HG03066 (cell line): ENCODE results near the gene FMNL2.

Experiments used
- ATAC-seq: cut with Tn5 transposase; IDR thresholded peaks from one replicate; pipeline ENCODE4 v1.9.1; 2021; ENCODE audit warnings: low read depth; ENCODE audit not compliant: unreplicated experiment

FMNL2 gene

DNA sequence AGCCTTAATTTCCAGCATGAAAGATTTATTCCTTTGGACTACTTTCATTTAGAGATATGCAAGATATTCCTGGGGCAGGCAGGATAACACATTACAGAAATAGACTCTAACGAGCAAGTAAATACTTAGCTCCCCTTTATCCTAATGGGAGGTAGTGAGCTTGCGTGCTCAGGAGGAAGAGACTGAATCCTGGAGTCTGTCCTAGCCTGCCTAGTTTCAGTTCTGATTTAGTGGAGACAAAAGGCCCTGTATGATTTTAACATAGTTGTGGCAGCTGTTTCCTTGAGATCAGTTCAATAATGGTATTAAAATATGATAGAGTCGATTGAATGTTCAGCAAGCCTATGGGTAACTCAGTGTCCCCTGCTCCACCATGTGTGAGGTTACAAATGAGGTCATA lies 109.5 kb downstream of the FMNL2 start:
- no peak for ATAC-seq

DNA sequence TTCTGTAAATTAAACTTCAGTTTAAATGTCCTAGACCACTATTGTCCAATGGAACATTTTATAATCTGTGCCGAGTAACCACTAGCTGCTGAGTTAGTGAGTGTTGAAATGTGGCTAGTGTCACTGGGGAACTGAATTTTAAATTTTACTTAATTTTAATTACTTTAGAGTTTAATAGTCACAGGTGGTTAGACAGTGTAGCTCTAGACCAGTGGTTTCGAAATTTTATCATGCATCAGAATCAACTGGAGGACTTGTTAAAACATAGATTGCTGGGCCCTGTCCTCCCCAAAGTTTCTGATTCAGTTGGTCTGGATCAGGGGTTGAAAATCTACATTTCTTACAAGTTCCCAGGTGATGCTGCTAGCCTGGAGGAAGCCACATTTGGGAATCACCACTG lies 110.4 kb downstream of the FMNL2 start:
- ATAC-seq, result no peak

DNA sequence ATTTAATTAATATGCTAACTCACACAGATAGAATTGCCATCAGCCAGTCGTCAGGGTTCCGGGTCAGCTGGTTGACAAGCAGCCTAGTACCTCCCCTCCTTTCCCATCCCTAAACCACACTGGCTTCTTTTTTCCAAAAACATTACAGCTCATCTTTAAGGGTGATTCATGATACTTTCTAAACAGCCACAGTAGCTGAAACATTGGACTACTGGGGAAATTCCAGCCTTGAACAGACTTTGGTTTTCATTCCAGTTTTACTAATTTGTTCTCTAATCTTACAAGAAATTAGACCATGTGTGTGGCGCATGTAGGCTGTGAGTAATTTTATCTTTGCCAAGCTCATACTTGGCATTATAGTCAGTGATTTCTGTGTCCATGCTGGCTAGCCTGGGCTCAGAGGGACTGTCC lies 110.8 kb downstream of the FMNL2 start:
- ATAC-seq, result no peak

- ATAC-seq, result no peak
These were observed 111.2 kb downstream of the FMNL2 start for GRCh38 chr2:152446213-152446612.

DNA sequence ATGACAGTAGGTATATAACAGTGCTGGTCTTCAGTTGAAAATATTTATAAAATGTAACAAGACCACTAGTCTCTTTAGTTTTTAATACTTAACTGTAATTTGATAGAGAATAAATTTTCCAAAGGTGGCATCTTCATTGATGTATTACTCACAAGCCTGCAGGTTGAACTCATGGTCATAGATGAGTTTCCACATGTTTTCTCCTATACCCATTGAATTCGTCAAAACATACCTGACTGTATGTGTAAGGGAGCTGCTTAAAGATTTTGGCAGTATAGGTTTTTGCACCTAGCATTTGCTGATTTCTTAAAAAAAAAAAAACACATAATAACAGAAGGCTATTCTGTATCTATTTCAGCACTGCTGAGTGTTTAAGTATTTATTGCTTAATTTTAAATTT lies 112.9 kb downstream of the FMNL2 start:
- ATAC-seq, result no peak

DNA sequence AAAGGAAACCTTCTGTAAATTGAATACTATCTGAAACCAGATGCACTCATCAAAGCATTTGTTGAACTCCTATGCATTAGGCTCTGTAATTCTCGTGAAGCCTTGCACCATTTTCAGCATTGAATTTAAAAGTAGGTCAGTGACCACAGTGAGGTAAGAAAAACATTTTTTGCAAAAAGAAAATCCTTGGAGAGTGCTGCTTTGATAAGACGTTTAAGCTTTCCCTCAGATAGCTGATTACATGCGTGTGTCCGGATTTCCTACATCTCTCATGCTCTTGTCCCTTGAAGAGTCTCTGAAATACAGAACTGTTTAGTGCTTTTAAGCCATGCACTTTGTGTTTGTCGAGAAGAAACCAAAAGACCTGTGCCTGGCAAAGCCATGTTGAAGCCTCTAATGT lies 113.6 kb downstream of the FMNL2 start:
- ATAC-seq, result no peak

GRCh38 chr2:152449578-152449977 lies 114.6 kb downstream of the FMNL2 start:
- no peak for ATAC-seq

DNA sequence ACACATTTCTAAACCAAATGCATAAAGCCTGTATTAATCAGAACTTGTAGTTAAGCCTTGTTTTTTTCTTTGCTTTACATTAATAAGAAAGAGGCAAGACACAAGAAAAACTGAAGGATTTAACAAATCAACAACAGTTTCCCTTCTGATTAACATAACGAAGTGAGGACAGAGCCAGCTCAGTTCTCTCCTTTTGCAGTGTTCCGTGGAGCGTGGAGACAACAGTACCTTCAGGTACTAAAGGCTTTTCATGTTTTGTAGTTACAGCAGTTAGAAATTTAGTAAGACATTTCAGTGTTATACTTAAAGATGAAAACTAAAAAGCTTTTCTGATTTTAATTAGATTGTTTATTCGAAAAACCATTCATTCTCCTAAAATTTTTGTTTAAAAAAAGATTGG lies 115.2 kb downstream of the FMNL2 start:
- no peak for ATAC-seq

DNA sequence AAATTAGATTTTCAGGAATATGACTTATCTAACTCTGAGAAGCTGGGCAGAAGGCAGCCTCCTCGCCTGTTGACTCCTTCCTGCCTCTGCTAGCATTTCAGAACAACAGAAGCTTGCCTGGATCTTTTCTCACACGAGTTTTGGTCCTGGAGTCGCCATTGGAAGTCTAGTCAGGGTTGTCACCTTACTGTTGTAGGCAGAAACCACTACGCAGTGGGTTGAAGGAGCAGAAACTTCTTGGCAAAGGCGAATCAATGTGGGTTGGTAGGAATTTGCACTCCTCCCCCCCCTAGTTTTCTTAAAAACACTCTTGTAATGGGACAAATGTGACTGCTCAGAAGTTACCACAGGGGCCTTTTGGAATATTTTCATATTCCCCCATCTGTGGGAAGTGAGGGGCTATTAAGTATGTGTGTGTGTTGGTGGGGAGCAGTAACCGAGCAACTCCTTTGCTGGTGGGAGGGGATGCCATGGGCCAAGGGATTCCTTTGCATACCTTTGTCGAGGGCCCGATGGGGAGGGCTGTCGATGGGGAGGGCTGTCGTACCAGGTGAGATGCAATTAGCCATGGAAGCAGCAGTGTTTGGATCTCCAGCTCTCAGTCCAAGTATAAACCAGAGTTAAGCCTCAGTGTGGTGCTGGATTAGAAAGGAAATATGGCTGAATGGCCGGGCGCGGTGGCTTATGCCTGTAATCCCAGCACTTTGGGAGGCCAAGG lies 117.4 kb downstream of the FMNL2 start:
- no peak for ATAC-seq

DNA sequence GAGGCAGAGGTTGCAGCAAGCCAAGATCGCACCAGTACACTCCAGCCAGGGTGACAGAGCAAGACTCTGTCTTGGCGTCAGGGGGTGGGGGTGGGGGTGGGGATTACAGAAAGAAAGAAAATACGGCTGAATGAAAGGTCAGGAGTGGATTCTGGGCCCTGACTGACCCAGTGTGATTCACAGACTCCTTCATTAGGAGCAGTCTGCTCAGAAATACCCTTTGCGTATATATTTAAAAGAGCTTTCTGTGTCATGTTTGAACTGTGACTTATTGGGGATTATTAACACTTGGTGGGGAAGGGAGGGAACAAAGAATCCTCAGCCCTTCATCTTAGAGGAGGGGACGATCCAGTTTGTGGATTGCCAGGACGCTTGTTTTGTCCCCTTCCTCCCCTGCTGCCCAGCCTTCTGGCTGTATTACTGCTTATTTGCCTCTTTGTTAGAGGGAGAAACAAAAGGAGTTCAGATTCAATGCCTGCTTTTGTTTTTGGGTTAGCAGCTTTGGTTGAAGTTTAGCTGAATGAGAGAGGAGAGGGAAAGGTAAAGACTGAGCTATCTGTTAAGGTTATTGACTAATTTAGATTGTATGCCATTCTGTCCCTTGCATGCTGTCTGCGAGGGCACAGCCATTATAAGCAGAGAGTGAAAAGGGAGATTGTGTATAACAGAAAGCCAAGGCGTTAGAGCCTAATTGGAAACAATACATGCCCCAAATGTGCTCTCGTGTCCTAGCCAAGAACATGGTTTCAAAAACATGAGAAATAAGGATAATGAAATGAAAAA lies 118.3 kb downstream of the FMNL2 start:
- no peak for ATAC-seq

GRCh38 chr2:152454371-152454770 lies 119.4 kb downstream of the FMNL2 start:
- ATAC-seq, result no peak

DNA sequence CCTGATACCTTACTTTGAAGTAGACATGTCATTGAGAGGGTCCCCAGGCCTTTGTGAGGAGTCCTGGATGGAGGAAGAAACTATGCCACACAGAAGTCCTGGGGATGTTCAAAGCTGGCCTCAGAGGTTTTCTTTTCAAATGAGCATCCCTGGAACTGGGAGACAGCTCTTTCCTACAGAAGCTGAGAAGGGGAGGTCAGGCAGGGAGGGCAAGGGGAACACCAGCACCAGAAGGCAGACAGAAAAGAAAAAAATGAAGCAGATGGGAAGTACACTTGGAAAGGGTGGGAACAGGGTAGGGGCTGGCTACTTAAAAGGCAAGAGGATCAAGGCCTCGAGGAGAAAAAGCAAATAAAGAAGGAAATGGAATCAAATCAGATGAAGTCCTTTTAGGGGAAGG lies 120.0 kb downstream of the FMNL2 start:
- ATAC-seq, result no peak

- ATAC-seq, result no peak
These were observed 120.8 kb downstream of the FMNL2 start for GRCh38 chr2:152455738-152456137.

GRCh38 chr2:152456262-152456661 lies 121.3 kb downstream of the FMNL2 start:
- no peak for ATAC-seq

DNA sequence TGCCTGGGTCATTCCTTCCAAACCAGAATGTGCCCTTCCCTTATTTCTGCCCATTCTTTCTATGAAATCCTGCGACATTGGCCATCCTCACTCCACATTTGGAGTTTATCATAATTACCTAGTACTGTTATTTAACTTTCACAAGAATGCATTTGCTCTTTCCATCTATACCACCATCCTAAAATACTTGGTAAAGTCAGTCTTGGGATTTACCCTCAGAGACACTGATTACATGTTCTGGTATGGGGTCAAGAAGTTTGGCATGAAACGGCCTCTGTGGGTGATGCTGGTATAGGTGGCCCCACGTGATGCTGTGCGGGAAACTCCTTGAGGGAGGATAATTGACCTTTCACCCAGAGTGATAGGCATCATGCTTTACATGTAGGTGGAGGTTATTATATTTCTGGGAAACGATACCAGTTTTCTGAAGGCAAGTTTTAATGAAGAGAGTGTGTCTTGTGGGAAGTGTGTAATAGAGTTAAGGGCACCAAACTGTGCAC lies 123.5 kb downstream of the FMNL2 start:
- no peak for ATAC-seq

GRCh38 chr2:152459091-152459490 lies 124.1 kb downstream of the FMNL2 start:
- no peak for ATAC-seq

DNA sequence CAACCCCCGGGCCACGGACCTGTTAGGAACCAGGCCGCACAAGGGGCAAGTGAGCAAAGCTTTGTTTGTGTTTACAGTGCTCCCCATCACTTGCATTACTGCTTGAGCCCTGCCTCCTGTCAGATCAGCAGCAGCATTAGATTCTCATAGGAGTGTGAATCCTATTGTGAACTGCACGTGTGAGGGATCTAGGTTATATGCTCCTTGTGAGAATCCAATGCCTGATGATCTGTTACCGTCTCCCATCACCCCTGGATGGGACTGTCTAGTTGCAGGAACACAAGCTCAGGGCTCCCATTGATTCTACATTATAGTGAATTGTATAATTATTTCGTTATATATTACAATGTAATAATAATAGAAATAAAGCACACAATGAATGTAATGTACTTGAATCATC lies 125.6 kb downstream of the FMNL2 start:
- no peak for ATAC-seq

DNA sequence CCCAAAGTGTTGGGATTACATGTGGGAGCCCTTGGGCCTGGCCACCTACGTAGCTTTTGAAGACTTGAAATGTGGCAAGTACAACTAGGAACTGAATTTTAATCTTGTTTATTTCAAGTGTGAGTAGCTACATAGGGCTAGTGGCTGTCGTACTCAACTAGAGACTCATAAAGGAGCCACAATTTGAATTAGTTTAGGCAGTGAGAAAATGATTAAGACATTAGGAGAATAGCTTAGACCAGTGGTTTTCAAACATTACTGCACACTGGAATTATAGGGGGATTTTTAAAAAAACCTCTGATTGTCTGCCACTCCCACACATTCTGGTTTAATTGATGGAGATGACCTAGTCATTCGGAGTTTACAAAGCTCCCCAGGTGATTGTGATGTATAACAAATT lies 127.1 kb downstream of the FMNL2 start:
- ATAC-seq, result no peak

DNA sequence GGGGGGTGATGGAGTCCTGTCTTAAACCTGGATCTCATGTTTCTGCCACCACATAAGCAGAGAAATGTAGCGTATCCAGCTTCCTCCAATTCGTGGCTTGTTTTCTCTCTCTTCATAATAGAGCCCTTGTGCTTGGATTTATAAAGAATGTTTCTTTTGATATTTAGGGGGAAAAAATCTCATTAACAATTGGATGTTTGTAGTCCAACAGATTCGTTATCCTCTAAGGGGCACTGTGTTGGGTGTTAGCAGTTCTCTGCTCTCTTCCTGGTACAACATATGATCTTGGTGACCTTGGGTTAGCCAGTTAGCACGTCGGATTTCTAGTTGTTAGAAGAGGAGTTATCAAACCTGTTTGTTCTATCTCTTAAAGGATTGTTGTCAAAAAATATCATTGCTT lies 127.8 kb downstream of the FMNL2 start:
- no peak for ATAC-seq

DNA sequence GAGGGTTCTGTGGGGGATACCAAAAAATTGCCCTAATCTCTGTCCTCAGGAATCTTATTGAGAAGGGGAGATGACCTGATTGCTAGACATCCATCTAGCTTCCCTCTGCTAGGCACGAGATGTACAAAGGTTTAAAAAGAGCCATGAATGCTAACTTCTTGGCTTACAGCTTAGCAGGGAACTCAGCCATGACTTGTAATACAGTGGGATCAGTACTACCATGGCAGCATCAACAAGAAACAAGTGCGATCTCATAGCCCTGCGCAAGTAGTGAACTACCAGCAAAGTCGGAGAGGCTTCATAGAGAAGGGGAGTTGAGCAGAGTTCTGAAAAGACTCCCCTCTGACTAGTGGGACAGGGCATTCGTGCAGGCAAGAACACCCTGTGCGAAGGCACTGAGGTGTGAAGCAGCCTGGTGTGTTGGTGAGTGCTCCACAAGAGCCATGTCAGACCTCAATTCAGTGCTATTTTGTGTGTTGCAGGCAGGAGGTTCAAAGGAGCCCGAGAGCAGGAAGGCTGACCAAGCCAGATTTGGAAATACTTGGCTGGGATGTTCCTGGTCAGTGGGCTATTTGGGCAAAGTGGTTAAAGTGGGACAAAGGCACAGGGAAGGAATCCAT lies 130.0 kb downstream of the FMNL2 start:
- no peak for ATAC-seq

- no peak for ATAC-seq
These were observed 130.6 kb downstream of the FMNL2 start for GRCh38 chr2:152465541-152465940.

- ATAC-seq, result no peak
These were observed 131.1 kb downstream of the FMNL2 start for GRCh38 chr2:152466041-152466440.
